BLaER1 treated with 17β-estradiol and CSF1 and Interleukin-3, amounts not matched to agents 10 nM and 100 nM (cell line): ENCODE results near the gene FZD7.

ENCODE experiments used
- H3K27ac ChIP-seq, 11 experiments: shearing (Covaris generic); formaldehyde crosslinking; 2 replicates each; pipeline ENCODE4 v1.8.1; 2022
- H3K27me3 ChIP-seq, 11 experiments: shearing (Covaris generic); formaldehyde crosslinking; 2 replicates each; pipeline ENCODE4 v1.8.1; 2022
- H3K36me3 ChIP-seq, 11 experiments: shearing (Covaris generic); formaldehyde crosslinking; 2 replicates each; pipeline ENCODE4 v1.8.1; 2022
- H3K4me1 ChIP-seq, 10 experiments: shearing (Covaris generic); formaldehyde crosslinking; 2 replicates each; pipeline ENCODE4 v1.8.1; 2022
- H3K4me2 ChIP-seq, 11 experiments: shearing (Covaris generic); formaldehyde crosslinking; 2 replicates each; pipeline ENCODE4 v1.8.1; 2022
- H3K4me3 ChIP-seq, 10 experiments: shearing (Covaris generic); formaldehyde crosslinking; 2 replicates each; pipeline ENCODE4 v1.8.1; 2022
- H3K9ac ChIP-seq, 11 experiments: shearing (Covaris generic); formaldehyde crosslinking; 2 replicates each; pipeline ENCODE4 v1.8.1; 2022
- H3K9me3 ChIP-seq, 11 experiments: shearing (Covaris generic); formaldehyde crosslinking; replicated peaks in 1 of 11; 2 replicates each; pipeline ENCODE4 v1.8.1; 2022
- H4K20me1 ChIP-seq, 11 experiments: shearing (Covaris generic); formaldehyde crosslinking; 2 replicates each; pipeline ENCODE4 v1.8.1; 2022
- Cebpa-rat ChIP-seq, 11 experiments: shearing (Covaris generic); IDR thresholded peaks; 2 replicates each; pipeline ENCODE4 v1.8.1; 2022

FZD7 gene

DNA sequence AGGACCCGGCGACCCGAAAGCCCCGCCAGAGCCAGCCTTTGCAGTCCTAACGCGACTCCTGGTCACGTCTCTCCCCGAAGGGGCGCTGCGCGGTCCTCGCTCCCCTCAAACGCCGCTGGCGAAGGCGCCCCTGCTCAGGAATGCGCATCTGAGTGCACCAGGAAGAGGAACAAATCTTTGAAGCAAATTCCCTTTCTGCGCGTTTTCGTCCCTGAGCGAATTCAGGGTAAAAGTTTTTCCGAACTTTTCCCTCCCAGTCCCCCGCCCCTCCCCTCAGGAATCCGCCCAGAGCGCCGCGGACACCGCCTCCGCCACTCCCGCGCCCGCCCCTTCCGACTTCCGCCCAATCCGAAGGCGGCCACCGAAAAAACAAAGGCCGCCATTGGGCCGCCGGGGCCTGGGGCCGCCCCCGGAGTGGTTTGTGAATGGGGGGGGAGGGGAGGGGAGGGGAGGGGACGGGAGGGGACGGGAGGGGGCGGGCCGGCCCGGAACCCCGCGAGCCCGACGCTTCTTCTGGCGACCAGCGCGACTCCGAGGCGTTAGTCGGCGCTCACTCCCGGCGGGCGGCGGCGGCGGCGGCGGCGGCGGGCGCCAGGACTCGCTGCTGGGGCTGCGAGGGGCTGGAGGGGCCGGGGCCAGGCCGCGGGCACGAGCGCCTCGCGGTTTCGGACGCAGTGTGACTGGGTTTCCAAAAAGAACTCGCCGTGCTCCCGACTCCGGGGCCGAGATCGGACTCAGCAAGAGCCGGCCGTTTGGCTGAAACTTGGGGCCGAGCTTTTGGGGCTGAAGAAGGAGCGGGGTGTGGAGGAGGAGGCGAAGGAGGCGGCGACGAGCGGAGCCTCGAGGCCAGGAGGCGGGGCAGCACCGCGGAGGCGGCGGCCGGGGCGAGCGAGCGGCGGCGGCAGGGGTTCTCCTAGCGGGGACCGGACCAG lies at the start of gene FZD7:
Gene FZD7, plus strand, starts transcription at position 539 of the 932 bp plus-strand sequence. CDS start 793 bp downstream, outside the sequence.
- peaks cover 10 to 28% (median 18%) of the 10 kb centered on the region in 11 experiments; a peak in 17 of 22 replicates for H4K20me1 ChIP-seq
- TF ChIP-seq Cebpa-rat (IDR thresholded peaks at IDR 0.05) = no peak
- H3K4me1 ChIP-seq = peaks cover 11 to 37% (median 22%) of the 10 kb centered on the region in 10 experiments
- H3K27me3 ChIP-seq = peaks cover 35 to 69% (median 62%) of the 10 kb centered on the region in 11 experiments
- H3K36me3 ChIP-seq = no peaks in the 10 kb centered on the region
- H3K4me3 ChIP-seq = peak within 1 kb of the TSS; percentile 73 to 94 (median 79)
- H3K4me2 ChIP-seq = peak within 1 kb of the TSS; percentile 94 to 100 (median 99)
- no peaks in the 10 kb centered on the region for H3K9me3 ChIP-seq
- H3K27ac ChIP-seq = peak within 1 kb of the TSS; percentile 58 to 84 (median 68)
- H3K9ac ChIP-seq = peak within 1 kb of the TSS; percentile 72 to 85 (median 84)

DNA sequence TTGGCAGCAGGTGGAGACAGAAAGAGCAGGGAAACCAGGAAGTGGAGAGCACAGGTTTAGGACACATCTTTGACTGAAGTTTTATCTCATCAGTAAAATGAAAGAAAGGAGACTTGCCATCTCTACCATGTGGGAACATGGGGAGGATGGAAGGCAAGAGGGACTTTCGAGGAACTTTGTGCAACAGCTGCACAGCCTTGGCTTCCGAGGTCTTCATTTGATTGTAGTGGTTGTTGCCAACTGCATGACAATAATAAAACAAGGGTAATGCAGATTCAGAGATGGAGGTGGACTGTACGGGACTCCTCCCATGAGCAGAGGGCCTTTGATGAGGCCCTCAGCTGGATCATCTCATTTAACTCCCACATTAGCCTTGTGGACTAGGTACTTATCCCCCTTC lies 49.3 kb upstream of the FZD7 start:
- H3K27ac ChIP-seq = no peak overlapping the region
- no peak for TF ChIP-seq Cebpa-rat (IDR thresholded peaks at IDR 0.05)

DNA sequence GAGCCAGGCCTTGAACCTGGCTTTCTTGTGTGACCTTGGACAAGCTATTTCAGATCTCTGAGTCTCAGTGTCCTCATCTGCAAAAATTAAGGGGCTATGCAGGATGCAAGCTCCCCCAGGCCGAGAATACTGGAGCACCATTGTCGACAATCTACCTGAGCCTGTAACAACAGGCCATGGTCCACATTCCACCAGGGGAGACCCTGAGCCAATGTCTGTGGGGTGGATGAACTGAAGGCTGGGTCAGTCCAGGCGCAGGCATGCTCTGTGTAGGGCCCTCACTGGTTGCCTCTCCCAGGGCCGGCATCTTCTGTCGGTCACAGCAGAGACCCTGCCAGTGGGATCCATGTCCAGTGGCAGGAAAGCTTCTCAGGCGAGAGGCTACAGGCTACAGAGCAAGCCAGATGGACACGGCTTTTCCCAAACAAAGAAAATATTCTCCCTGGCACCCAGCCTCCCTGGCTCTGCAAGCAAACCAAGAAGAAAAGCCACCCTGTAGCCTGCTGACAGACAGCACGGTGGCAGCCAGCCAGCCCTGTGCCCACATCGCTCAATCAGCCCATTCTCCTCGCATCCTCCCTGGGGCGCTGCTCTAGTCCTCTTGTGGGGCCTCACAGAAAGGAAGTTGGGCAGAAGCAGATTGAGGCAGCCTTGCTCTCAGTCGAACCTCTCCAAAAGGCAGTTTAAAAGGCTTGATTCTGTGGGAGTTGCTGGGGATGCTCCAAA lies 48.7 kb upstream of the FZD7 start:
- no peaks in the 10 kb centered on the region for H3K36me3 ChIP-seq
- H3K27me3 ChIP-seq = no peaks in the 10 kb centered on the region
- H3K9ac ChIP-seq = no peak overlapping the region
- TF ChIP-seq Cebpa-rat (IDR thresholded peaks at IDR 0.05) = no peak
- peaks cover 0 to 12% (median 0%) of the 10 kb centered on the region in 10 experiments; a peak in 1 of 20 replicates for H3K4me1 ChIP-seq
- H3K4me2 ChIP-seq = peak overlapping the region in 4 of 11 experiments; percentile 12 to 19 (median 16); a peak in 4 of 22 replicates
- no peak overlapping the region for H3K27ac ChIP-seq
- H4K20me1 ChIP-seq = no peaks in the 10 kb centered on the region
- H3K9me3 ChIP-seq = no peaks in the 10 kb centered on the region
- H3K4me3 ChIP-seq = no peak overlapping the region

More for the DNA sequence above, 49.3 kb upstream of the FZD7 start:
- Histone ChIP-seq H3K9me3 (no peaks in the 10 kb centered on the region), H3K4me2 (no peak overlapping the region), H3K36me3 (no peaks in the 10 kb centered on the region), H3K4me3 (no peak overlapping the region), H4K20me1 (no peaks in the 10 kb centered on the region), H3K4me1 (peaks cover 0 to 12% (median 0%) of the 10 kb centered on the region in 10 experiments; a peak in 2 of 20 replicates), H3K27me3 (no peaks in the 10 kb centered on the region), H3K9ac (no peak overlapping the region)

DNA sequence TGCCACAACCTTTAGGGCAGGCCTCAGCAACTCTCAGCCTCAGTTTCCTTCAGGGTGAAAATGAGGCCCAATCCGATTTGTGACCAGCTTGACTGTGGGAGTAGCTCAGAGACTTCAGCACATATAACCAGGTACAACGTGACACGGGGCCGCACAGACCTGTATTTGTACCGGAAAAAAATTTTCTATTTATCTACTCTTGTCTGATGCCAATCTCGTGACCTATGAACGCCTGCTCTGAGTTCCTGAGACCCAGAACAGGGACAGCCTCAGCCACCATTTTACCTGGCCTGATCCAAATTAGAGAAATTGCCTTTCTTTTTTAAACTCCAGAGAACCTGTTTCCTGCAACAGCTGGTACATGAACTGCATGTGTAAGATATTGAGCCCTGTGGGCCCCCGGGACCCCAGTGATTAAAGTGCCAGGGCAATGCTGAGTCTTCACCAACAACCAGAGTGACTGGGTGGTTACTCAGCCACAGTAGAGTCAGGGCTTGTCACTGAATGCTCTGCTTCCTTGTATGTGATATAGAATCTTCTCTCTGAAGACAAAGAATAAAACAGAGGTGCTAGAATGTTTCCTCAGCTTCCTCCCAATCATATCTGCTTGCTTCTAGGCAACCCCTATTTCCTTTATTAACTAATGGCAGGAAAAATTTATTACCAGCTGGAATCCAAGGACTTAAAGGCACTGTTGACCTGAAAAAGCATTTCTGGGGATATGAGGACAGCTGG lies 47.8 kb upstream of the FZD7 start:
- H3K27ac ChIP-seq = no peak overlapping the region

DNA sequence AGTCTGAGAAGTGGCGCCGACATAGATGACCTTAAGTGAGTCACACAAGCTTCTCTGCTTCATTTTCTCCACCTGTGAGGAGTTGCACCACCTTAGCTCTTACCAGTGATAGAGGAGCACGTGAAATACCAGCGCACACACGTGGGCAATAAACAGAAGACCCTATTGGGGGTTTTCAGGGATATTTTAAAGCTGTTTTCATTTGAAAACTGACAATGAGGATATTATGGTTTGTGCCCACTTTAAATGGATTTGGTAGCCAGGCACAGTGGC lies 47.3 kb upstream of the FZD7 start:
- TF ChIP-seq Cebpa-rat (IDR thresholded peaks at IDR 0.05) = no peak

More for the DNA sequence above, 47.8 kb upstream of the FZD7 start:
- H3K27me3 ChIP-seq = no peaks in the 10 kb centered on the region
- peak overlapping the region in 2 of 11 experiments; percentile 12 to 19; a peak in 1 of 22 replicates for H3K4me2 ChIP-seq
- H4K20me1 ChIP-seq = no peaks in the 10 kb centered on the region
- TF ChIP-seq Cebpa-rat (IDR thresholded peaks at IDR 0.05) = no peak
- H3K9me3 ChIP-seq = no peaks in the 10 kb centered on the region
- peaks cover 0 to 12% (median 0%) of the 10 kb centered on the region in 10 experiments; a peak in 1 of 20 replicates for H3K4me1 ChIP-seq
- no peak overlapping the region for H3K4me3 ChIP-seq
- H3K9ac ChIP-seq = no peak overlapping the region
- no peaks in the 10 kb centered on the region for H3K36me3 ChIP-seq

DNA sequence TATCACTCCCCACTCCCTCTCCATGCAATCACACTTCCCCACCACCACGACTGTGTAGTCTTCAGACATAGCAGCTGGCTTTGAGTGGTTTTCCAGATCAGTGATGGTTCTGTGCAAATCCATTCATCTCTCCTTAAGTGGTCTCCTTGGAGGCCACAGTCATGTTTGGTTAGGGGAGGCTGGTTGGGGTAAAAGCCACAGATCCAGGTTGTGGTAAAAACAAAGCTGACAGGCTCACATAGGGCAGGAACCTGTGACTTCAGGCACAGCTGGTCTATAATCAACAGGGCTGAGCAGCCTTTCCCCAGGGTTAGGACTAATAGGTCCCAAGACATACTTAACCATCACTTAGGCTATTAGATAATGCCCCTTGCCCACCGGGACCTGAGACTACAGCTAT lies 46.2 kb upstream of the FZD7 start:
- no peak for TF ChIP-seq Cebpa-rat (IDR thresholded peaks at IDR 0.05)
- H3K27me3 ChIP-seq = no peaks in the 10 kb centered on the region
- H3K9me3 ChIP-seq = no peaks in the 10 kb centered on the region
- H3K4me2 ChIP-seq = peak overlapping the region in 2 of 11 experiments; percentile 15 to 20; a peak in 1 of 22 replicates
- no peak overlapping the region for H3K27ac ChIP-seq
- no peaks in the 10 kb centered on the region for H4K20me1 ChIP-seq
- no peak overlapping the region for H3K4me3 ChIP-seq
- H3K9ac ChIP-seq = no peak overlapping the region
- no peaks in the 10 kb centered on the region for H3K36me3 ChIP-seq
- peaks cover 0 to 12% (median 0%) of the 10 kb centered on the region in 10 experiments; a peak in 1 of 20 replicates for H3K4me1 ChIP-seq

More for the DNA sequence above, 47.3 kb upstream of the FZD7 start:
- no peaks in the 10 kb centered on the region for H3K36me3 ChIP-seq
- no peaks in the 10 kb centered on the region for H3K27me3 ChIP-seq
- H3K27ac ChIP-seq = no peak overlapping the region
- H3K9me3 ChIP-seq = no peaks in the 10 kb centered on the region
- H3K4me3 ChIP-seq = no peak overlapping the region
- H3K4me1 ChIP-seq = peaks cover 0 to 12% (median 0%) of the 10 kb centered on the region in 10 experiments; a peak in 1 of 20 replicates
- H3K4me2 ChIP-seq = no peak overlapping the region
- no peak overlapping the region for H3K9ac ChIP-seq
- H4K20me1 ChIP-seq = no peaks in the 10 kb centered on the region

DNA sequence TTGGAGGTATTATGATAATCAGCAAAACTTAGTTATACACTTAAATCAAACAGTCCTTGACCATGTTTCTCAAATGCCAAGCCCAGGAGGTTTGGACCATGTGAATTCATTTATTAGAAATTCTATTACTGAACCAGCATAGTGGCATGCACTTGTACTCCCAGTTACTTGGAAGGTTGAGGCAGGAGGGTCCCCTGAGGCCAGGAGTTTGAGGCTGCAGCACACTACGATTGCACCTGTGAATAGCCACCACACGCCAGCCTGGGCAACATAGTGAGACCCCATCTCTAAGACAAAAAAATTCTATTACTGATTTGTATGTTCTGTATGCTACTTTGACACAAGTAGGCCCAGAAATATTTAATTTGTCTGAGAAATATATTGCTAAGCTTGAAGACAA lies 43.6 kb upstream of the FZD7 start:
- H3K4me1 ChIP-seq = peaks cover 0 to 18% (median 6%) of the 10 kb centered on the region in 10 experiments; a peak in 4 of 20 replicates
- H3K4me3 ChIP-seq = no peak overlapping the region
- H3K36me3 ChIP-seq = no peaks in the 10 kb centered on the region
- no peaks in the 10 kb centered on the region for H3K9me3 ChIP-seq
- no peak overlapping the region for H3K4me2 ChIP-seq
- H3K27ac ChIP-seq = no peak overlapping the region
- no peaks in the 10 kb centered on the region for H4K20me1 ChIP-seq
- H3K27me3 ChIP-seq = no peaks in the 10 kb centered on the region
- no peak overlapping the region for H3K9ac ChIP-seq
- no peak for TF ChIP-seq Cebpa-rat (IDR thresholded peaks at IDR 0.05)

DNA sequence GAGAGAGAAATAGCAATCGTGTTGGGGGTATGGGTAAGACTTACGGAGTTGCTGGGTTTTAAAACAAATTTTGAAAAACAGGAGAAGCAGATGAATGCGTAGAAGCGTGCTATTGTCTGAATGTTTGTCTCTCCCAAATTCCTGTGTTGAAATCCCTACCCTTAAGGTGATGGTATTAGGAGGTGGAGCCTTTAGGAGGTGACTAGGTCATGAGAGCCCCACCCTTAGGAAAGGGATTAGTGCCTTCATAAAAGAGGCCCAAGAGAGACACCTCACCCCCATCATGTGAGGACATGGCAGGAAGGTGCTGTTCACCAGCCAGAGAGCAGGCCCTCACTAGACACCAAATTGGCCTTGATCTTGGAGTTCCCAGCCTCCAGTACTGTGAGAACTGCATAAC lies 40.7 kb upstream of the FZD7 start:
- Histone ChIP-seq H3K4me2 (no peak overlapping the region), H3K9ac (no peak overlapping the region), H3K9me3 (no peaks in the 10 kb centered on the region), H3K36me3 (no peaks in the 10 kb centered on the region), H3K4me1 (peaks cover 0 to 12% (median 7%) of the 10 kb centered on the region in 10 experiments; a peak in 9 of 20 replicates), H3K27me3 (no peaks in the 10 kb centered on the region), H3K27ac (no peak overlapping the region), H4K20me1 (no peaks in the 10 kb centered on the region), H3K4me3 (no peak overlapping the region)
- no peak for TF ChIP-seq Cebpa-rat (IDR thresholded peaks at IDR 0.05)
